ENCODE measurements around the gene PER2. TPM values are rescaled to one million over a fixed set of nuclear protein-coding genes. Genes with fewer than 3 reads are reported as not detected.

PER2 gene
- total and polyA plus RNA-seq, 2 of the 13 experiments (the other 11 are each of a cell fraction or from before 2014, with no cell fraction given), result 5.1 to 9.4 TPM

GRCh38 chr2:238286095-238286494, 2.3 kb downstream of the PER2 start (continued):
- TF ChIP-seq CSRNP1 (CRISPR knock-in tag; IDR thresholded peaks at IDR 0.05) (0 out of 2 replicates have a peak, but pooled peaks have one; percentile 53), SYNCRIP (IDR thresholded peaks at IDR 0.05; ENCODE audit: insufficient read depth, low read depth, low read length) (no peak), ZNF781 (CRISPR knock-in tag; IDR thresholded peaks at IDR 0.05; ENCODE audit: borderline replicate concordance, not compliant biosample characterization) (no peak), KDM5B (CRISPR knock-in tag; IDR thresholded peaks at IDR 0.05; ENCODE audit: borderline replicate concordance) (no peak), HDAC1 (CRISPR knock-in tag; IDR thresholded peaks at IDR 0.05) (no peak), ATF3 (CRISPR knock-in tag; IDR thresholded peaks at IDR 0.05) (no peak)

- Histone ChIP-seq H3K36me3 (replicated peaks in 1 of 2; ENCODE audit: control insufficient read depth in 1 of 2, insufficient read depth in 2 of 2, low read length in 2 of 2) (peaks cover 4 to 6% of the 10 kb centered on the region in 2 experiments; a peak in 1 of 5 replicates), H4K20me1 (ENCODE audit: insufficient read depth, low read length) (peaks cover 4% of the 10 kb centered on the region; the same call in 1 of the 2 replicates), H3K4me1 (ENCODE audit: insufficient read depth, low read length) (peaks cover 61% of the 10 kb centered on the region), H3K9ac (ENCODE audit: insufficient read depth, low read depth, low read length) (peak overlapping the region; percentile 99), H3K9me3 (ENCODE audit: low read length) (no peaks in the 10 kb centered on the region), H2AFZ (ENCODE audit: low read length) (no peak overlapping the region), H3K27ac (ENCODE audit: extremely low read length, insufficient read depth, low read length) (peak overlapping the region; percentile 99), H3K4me2 (ENCODE audit: low read depth, low read length) (peak overlapping the region; percentile 96), H3K27me3 (ENCODE audit: control insufficient read depth in 1 of 2, insufficient read depth in 2 of 2, low read length in 2 of 2) (no peaks in the 10 kb centered on the region; a peak in 1 of 5 replicates), H3K79me2 (ENCODE audit: insufficient read depth, low read length) (peaks cover 73% of the 10 kb centered on the region), H3K4me3 (replicated peaks in 1 of 3; ENCODE audit: insufficient read depth in 1 of 3, low read depth in 2 of 3, low read length in 3 of 3) (peak overlapping the region; percentile 75 to 99 (median 87); a peak in 5 of 6 replicates)
- intact Hi-C loops (cut with micrococcal nuclease; ENCODE audit: unreplicated experiment) (loop anchor here (1.0 to 5.0 kb wide), 3 partner anchors 22 to 223 kb away; partner anchors contain the start of genes SCLY and TRAF3IP1), in situ Hi-C loops (cut with HindIII; ENCODE audit: extremely low pct_ligation_motif_present, low pct_unique_long_range_greater_than_20kb) (no loop called here)
- POLR2A ChIA-PET, result interaction anchor here (1.0 to 7.3 kb wide), 9 partner anchors 9 to 46 kb away, joined by 3 to 44 read pairs (median 3); no protein-coding TSS in a partner anchor
- ATAC-seq (peak; percentile 59), DNase-seq (ENCODE audit: low spot score) (peak; percentile 99), FAIRE-seq (peak; percentile 92)
- no TSS peak for BruUV-seq (replicated peaks)
- WGBS (ENCODE audit: low lambda C conversion rate), result 3% methylated on average over 7 of the region's 7 CpGs
- CTCF ChIA-PET (ENCODE audit: low intra/inter-chr PET ratio, low total read pairs), result interaction anchor here (1.2 kb wide), 2 partner anchors 19 to 29 kb away, joined by 4 to 5 read pairs; no protein-coding TSS in a partner anchor
- TF ChIP-seq HMGA1 (CRISPR knock-in tag; conservative IDR thresholded peaks at IDR 0.05) (no peak), ZBTB1 (CRISPR knock-in tag; IDR thresholded peaks at IDR 0.05; ENCODE audit: borderline replicate concordance) (no peak), ZBTB43 (CRISPR knock-in tag; conservative IDR thresholded peaks at IDR 0.05) (peak; percentile 44; the same call in 1 of the 2 replicates), HMG20A (CRISPR knock-in tag; IDR thresholded peaks at IDR 0.05; ENCODE audit: borderline replicate concordance) (peak; percentile 45; the same call in 1 of the 2 replicates), FLYWCH1 (CRISPR knock-in tag; IDR thresholded peaks at IDR 0.05) (no peak), ZBTB38 (CRISPR knock-in tag; IDR thresholded peaks at IDR 0.05) (no peak), SOX6 (IDR thresholded peaks at IDR 0.05) (no peak), SOX6 (CRISPR knock-in tag; IDR thresholded peaks at IDR 0.05) (peak; percentile 88), MTF1 (CRISPR knock-in tag; IDR thresholded peaks at IDR 0.05) (no peak), MAFF (IDR thresholded peaks at IDR 0.05; ENCODE audit: low read depth, low read length) (peak; percentile 42), ZFP36L1 (CRISPR knock-in tag; IDR thresholded peaks at IDR 0.05) (no peak), ZNF773 (CRISPR knock-in tag; IDR thresholded peaks at IDR 0.05; ENCODE audit: borderline replicate concordance) (no peak), HHEX (CRISPR knock-in tag; IDR thresholded peaks at IDR 0.05) (no peak), CENPBD1 (CRISPR knock-in tag; IDR thresholded peaks at IDR 0.05; ENCODE audit: borderline replicate concordance, low read depth) (no peak)
Measured at GRCh38 chr2:238285653-238286082, 2.7 kb downstream of the PER2 start.
